ENCODE measurements around the gene PARD3.

Gene PARD3

GRCh38 chr10:34389801-34390200 lies 425.3 kb downstream of the PARD3 start:
- no peak for TF ChIP-seq CTCF (IDR thresholded peaks at IDR 0.05; ENCODE audit: low read depth, low read length)

GRCh38 chr10:34386921-34387320 lies 428.2 kb downstream of the PARD3 start:
- no peak for TF ChIP-seq CTCF (IDR thresholded peaks at IDR 0.05; ENCODE audit: low read depth, low read length)
- H3K4me3 ChIP-seq (ENCODE audit: low read depth, low read length) = no peak overlapping the region
- in situ Hi-C loops (cut with HindIII; ENCODE audit: low sequenced_read_pairs) = no loop called here
- no peak for DNase-seq (ENCODE audit: low read depth, low spot score)

More at GRCh38 chr10:34389801-34390200, 425.3 kb downstream of the PARD3 start:
- in situ Hi-C loops (cut with HindIII; ENCODE audit: low sequenced_read_pairs) = no loop called here
- peak; percentile 34 for DNase-seq (ENCODE audit: low read depth, low spot score)
- H3K4me3 ChIP-seq (ENCODE audit: low read depth, low read length) = no peak overlapping the region

GRCh38 chr10:34384372-34384771 lies 430.7 kb downstream of the PARD3 start:
- in situ Hi-C loops (cut with HindIII; ENCODE audit: low sequenced_read_pairs) = no loop called here
- no peak overlapping the region for H3K4me3 ChIP-seq (ENCODE audit: low read depth, low read length)
- DNase-seq (ENCODE audit: low read depth, low spot score) = no peak
- TF ChIP-seq CTCF (IDR thresholded peaks at IDR 0.05; ENCODE audit: low read depth, low read length) = no peak

- in situ Hi-C loops (cut with HindIII; ENCODE audit: low sequenced_read_pairs) = no loop called here
- no peak overlapping the region for H3K4me3 ChIP-seq (ENCODE audit: low read depth, low read length)
- no peak for DNase-seq (ENCODE audit: low read depth, low spot score)
- no peak for TF ChIP-seq CTCF (IDR thresholded peaks at IDR 0.05; ENCODE audit: low read depth, low read length)
Observed at GRCh38 chr10:34382626-34383025, 432.5 kb downstream of the PARD3 start.

GRCh38 chr10:34380856-34381255 lies 434.2 kb downstream of the PARD3 start:
- DNase-seq (ENCODE audit: low read depth, low spot score) = no peak
- H3K4me3 ChIP-seq (ENCODE audit: low read depth, low read length) = no peak overlapping the region
- no peak for TF ChIP-seq CTCF (IDR thresholded peaks at IDR 0.05; ENCODE audit: low read depth, low read length)
- in situ Hi-C loops (cut with HindIII; ENCODE audit: low sequenced_read_pairs) = no loop called here

GRCh38 chr10:34378297-34378696 lies 436.8 kb downstream of the PARD3 start:
- in situ Hi-C loops (cut with HindIII; ENCODE audit: low sequenced_read_pairs) = no loop called here
- no peak for TF ChIP-seq CTCF (IDR thresholded peaks at IDR 0.05; ENCODE audit: low read depth, low read length)
- DNase-seq (ENCODE audit: low read depth, low spot score) = no peak
- no peak overlapping the region for H3K4me3 ChIP-seq (ENCODE audit: low read depth, low read length)

- in situ Hi-C loops (cut with HindIII; ENCODE audit: low sequenced_read_pairs) = no loop called here
- DNase-seq (ENCODE audit: low read depth, low spot score) = no peak
- no peak for TF ChIP-seq CTCF (IDR thresholded peaks at IDR 0.05; ENCODE audit: low read depth, low read length)
- H3K4me3 ChIP-seq (ENCODE audit: low read depth, low read length) = no peak overlapping the region
Observed at GRCh38 chr10:34377833-34378232, 437.3 kb downstream of the PARD3 start.
